Non-pigmented ciliary epithelial cell (primary cell): Measurements from ENCODE around the gene SPEN.

ENCODE experiments used
- DNase-seq: peaks from one replicate; pipeline ENCODE4 v3.0.0-alpha.2; 2010; ENCODE audit warnings: low read depth

Gene SPEN

GRCh38 chr1:15948595-15949452 is 101.3 kb downstream of the SPEN start:
- DNase-seq, result peak; percentile 76

- DNase-seq, result peak; percentile 85
Observed at GRCh38 chr1:15949453-15950245, 102.1 kb downstream of the SPEN start.

- DNase-seq, result no peak
Observed at GRCh38 chr1:15950302-15950701, 102.8 kb downstream of the SPEN start.

GRCh38 chr1:15950763-15951295 is 103.3 kb downstream of the SPEN start:
- DNase-seq, result no peak

GRCh38 chr1:15951341-15952153 is 104.0 kb downstream of the SPEN start:
- no peak for DNase-seq

- DNase-seq, result peak; percentile 94
Observed at GRCh38 chr1:15952317-15953258, 105.1 kb downstream of the SPEN start.

GRCh38 chr1:15953294-15953771 is 105.8 kb downstream of the SPEN start:
- DNase-seq, result no peak

- DNase-seq, result no peak
Observed at GRCh38 chr1:15953791-15954241, 106.3 kb downstream of the SPEN start.

GRCh38 chr1:15954316-15954715 is 106.8 kb downstream of the SPEN start:
- no peak for DNase-seq

- no peak for DNase-seq
Observed at GRCh38 chr1:15955552-15955951, 108.0 kb downstream of the SPEN start.

GRCh38 chr1:15956150-15956549 is 108.6 kb downstream of the SPEN start:
- no peak for DNase-seq

- DNase-seq, result no peak
Observed at GRCh38 chr1:15957221-15958095, 110.0 kb downstream of the SPEN start.

GRCh38 chr1:15958111-15958510 is 110.6 kb downstream of the SPEN start:
- no peak for DNase-seq

GRCh38 chr1:15958793-15959192 is 111.3 kb downstream of the SPEN start:
- DNase-seq, result no peak

- no peak for DNase-seq
Observed at GRCh38 chr1:15959424-15959823, 111.9 kb downstream of the SPEN start.

GRCh38 chr1:15959827-15960446 is 112.4 kb downstream of the SPEN start:
- no peak for DNase-seq

- DNase-seq, result no peak
Observed at GRCh38 chr1:15960808-15961207, 113.3 kb downstream of the SPEN start.

- DNase-seq, result no peak
Observed at GRCh38 chr1:15961492-15961891, 114.0 kb downstream of the SPEN start.

GRCh38 chr1:15962176-15962575 is 114.7 kb downstream of the SPEN start:
- no peak for DNase-seq
